NT2/D1 (cell line): ENCODE results near the gene SAMD15.

Experiments
- SUZ12 ChIP-seq: IDR thresholded peaks from 2 replicates; pipeline ENCODE4 v1.6.1; 2011; ENCODE audit not compliant: insufficient read length, insufficient read depth; ENCODE audit errors: extremely low read depth
- ZNF274 ChIP-seq: IDR thresholded peaks from 2 replicates; pipeline ENCODE4 v1.6.1; 2011; ENCODE audit warnings: mild to moderate bottlenecking, low read depth, low read length

- no peak for TF ChIP-seq ZNF274
- TF ChIP-seq SUZ12 = no peak
Observed at GRCh38 chr14:77356899-77357298, 20.3 kb upstream of the SAMD15 start.
